ENCODE results near the gene GPN1. TPM values are rescaled to one million over a fixed set of nuclear protein-coding genes. Genes with fewer than 3 reads are reported as not detected.
"Not testable (repeated sequence)": the region's sequence is repeated elsewhere in the genome, so short reads cannot be mapped to it uniquely, and the experiment has no call there.

GPN1 gene
- total RNA-seq, 1 donor = 40.2 TPM

GRCh38 chr2:27584597-27584996 lies 44.3 kb upstream of the GPN1 start:
- H3K4me3 ChIP-seq (ENCODE audit: low read depth, low read length) = peak overlapping the region; percentile 85
- DNase-seq (ENCODE audit: low read depth) = no peak
- TF ChIP-seq CTCF (IDR thresholded peaks at IDR 0.05; ENCODE audit: insufficient read depth, low read length) = no peak

- no peak overlapping the region for H3K4me3 ChIP-seq (ENCODE audit: low read depth, low read length)
- no peak for TF ChIP-seq CTCF (IDR thresholded peaks at IDR 0.05; ENCODE audit: insufficient read depth, low read length)
- no peak for DNase-seq (ENCODE audit: low read depth)
These were observed 41.8 kb upstream of the GPN1 start for GRCh38 chr2:27587025-27587424.

GRCh38 chr2:27588308-27588707 lies 40.5 kb upstream of the GPN1 start:
- DNase-seq (ENCODE audit: low read depth) = no peak
- no peak for TF ChIP-seq CTCF (IDR thresholded peaks at IDR 0.05; ENCODE audit: insufficient read depth, low read length)
- no peak overlapping the region for H3K4me3 ChIP-seq (ENCODE audit: low read depth, low read length)

DNA sequence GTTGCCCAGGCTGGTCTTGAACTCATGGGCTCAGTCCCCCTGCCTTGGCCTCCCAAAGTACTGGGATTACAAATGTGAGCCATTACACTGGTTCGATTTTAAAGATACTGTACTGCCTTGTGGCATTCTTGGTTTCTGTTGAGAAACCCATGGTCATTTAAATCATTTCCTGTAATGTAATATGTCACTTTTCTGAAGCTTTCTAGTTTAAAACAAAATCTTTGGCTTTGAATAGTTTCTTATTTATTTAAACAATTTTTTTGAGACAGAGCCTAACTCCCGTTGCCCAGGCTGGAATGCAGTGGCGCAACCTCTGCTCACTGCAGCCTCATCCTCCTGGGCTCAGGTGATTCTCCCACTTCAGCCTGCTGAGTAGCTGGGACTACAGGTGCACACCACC lies 37.1 kb upstream of the GPN1 start:
- no peak for DNase-seq (ENCODE audit: low read depth)
- no peak for TF ChIP-seq CTCF (IDR thresholded peaks at IDR 0.05; ENCODE audit: insufficient read depth, low read length)
- no peak overlapping the region for H3K4me3 ChIP-seq (ENCODE audit: low read depth, low read length)

DNA sequence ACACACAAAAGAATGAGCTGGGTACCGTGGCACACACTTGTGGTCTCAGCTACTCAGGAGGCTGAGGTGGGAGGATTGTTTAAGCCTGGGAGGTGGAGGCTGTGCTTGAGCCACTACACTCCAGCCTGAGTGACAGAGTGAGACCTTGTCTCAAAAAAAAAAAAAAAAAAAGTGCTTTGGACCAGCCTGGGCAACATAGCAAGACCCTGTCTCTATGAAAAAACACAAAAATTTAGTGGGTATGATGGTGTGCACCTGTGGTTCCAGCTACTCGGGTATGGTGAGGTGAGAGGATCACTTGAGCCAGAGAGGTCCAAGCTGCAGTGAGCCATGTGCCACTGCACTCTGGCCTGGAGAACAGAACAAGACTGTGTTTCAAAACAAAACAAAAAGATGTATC lies 35.6 kb upstream of the GPN1 start:
- DNase-seq (ENCODE audit: low read depth) = no peak
- TF ChIP-seq CTCF (IDR thresholded peaks at IDR 0.05; ENCODE audit: insufficient read depth, low read length) = no peak
- no peak overlapping the region for H3K4me3 ChIP-seq (ENCODE audit: low read depth, low read length)

DNA sequence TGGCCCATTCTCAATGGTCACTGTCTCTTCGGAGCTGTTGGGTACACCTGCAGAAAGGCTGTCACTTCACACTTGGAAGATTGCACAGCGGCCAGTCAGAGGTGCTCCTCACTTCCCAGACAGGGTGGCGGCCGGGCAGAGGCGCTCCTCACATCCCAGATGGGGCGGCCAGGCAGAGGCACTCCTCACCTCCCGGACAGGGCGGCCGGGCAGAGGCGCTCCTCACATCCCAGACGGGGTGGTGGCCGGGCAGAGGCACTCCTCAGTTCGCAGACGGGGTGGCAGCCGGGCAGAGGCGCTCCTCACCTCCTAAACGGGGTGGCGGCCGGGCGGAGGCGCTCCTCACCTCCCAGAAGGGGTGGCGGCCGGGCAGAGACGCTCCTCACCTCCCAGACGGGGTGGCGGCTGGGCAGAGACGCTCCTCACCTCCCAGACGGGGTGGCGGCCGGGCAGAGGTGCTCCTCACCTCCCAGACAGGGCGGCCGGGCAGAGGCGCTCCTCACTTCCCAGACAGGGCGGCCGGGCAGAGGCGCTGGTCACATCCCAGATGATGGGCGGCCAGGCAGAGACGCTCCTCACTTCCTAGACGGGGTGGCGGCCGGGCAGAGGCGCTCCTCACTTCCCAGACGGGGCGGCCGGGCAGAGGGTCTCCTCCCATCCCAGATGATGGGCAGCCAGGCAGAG lies 34.7 kb upstream of the GPN1 start:
- DNase-seq (ENCODE audit: low read depth); H3K4me3 ChIP-seq (ENCODE audit: low read depth, low read length): not testable (repeated sequence)

- not testable (repeated sequence) for DNase-seq (ENCODE audit: low read depth); H3K4me3 ChIP-seq (ENCODE audit: low read depth, low read length)
These were observed 33.4 kb upstream of the GPN1 start for GRCh38 chr2:27595412-27595811.

- no peak for TF ChIP-seq CTCF (IDR thresholded peaks at IDR 0.05; ENCODE audit: insufficient read depth, low read length)
- no peak for DNase-seq (ENCODE audit: low read depth)
- H3K4me3 ChIP-seq (ENCODE audit: low read depth, low read length) = no peak overlapping the region
These were observed 32.2 kb upstream of the GPN1 start for GRCh38 chr2:27596627-27597026.

Data from fibroblast of the aortic adventitia (primary cell).